Caco-2 (cell line): Measurements from ENCODE around the gene SIRT6. TPM values are rescaled to one million over a fixed set of nuclear protein-coding genes. Genes with fewer than 3 reads are reported as not detected.
A peak's percentile ranks its signal among the peaks of the same experiment; 100 is the strongest.

Source experiments
- BruUV-seq: library from RNA; stranded (reverse); fragments of 400-500 nt; replicated peaks from 2 replicates; lab custom pipeline; 2021; lab: Mats Ljungman, UMichigan
- CTCF ChIA-PET: fragments of 300-600 bp; sonication (Branson Sonifier 250); formaldehyde crosslinking; loops from one replicate; lab custom pipeline; 2022; ENCODE audit warnings: antibody characterized with exemption; lab: Charles Lee
- POLR2A ChIA-PET: fragments of 300-600 bp; sonication (Branson Sonifier 250); formaldehyde crosslinking; loops from one replicate; lab custom pipeline; 2022; ENCODE audit warnings: antibody characterized with exemption; lab: Charles Lee
- DNase-seq, 2 experiments: peaks; one replicate each; pipeline versions ENCODE4 v3.0.0 to v3.0.0-alpha.2; 2020 to 2022
- H3K27me3 ChIP-seq: replicated peaks from 2 replicates; pipeline ENCODE4 v1.6.0; 2011; ENCODE audit warnings: low read length; ENCODE audit not compliant: control insufficient read depth, insufficient read depth
- H3K36me3 ChIP-seq: 2 replicates; pipeline ENCODE4 v1.5.1; 2011; ENCODE audit warnings: low read length; ENCODE audit not compliant: control insufficient read depth, insufficient read depth
- H3K4me1 ChIP-seq: fragments of 250-450 bp; sonication (Bioruptor Pico); 2 replicates; pipeline ENCODE4 v1.5.1; 2020; ENCODE audit warnings: mild to moderate bottlenecking
- H3K4me3 ChIP-seq: 2 replicates; pipeline ENCODE4 v1.5.1; 2011; ENCODE audit warnings: low read depth, mild to moderate bottlenecking, control low read depth, low read length
- H3K9me3 ChIP-seq: fragments of 250-450 bp; sonication (Bioruptor Pico); 2 replicates; pipeline ENCODE4 v1.5.1; 2020; ENCODE audit warnings: mild to moderate bottlenecking, moderate library complexity
- H3K27ac Mint-ChIP-seq: one replicate; pipeline ENCODE4 v1.8.0; 2022; ENCODE audit warnings: mixed read lengths; ENCODE audit not compliant: unreplicated experiment
- H3K27me3 Mint-ChIP-seq: one replicate; pipeline ENCODE4 v1.8.0; 2022; ENCODE audit warnings: mixed read lengths; ENCODE audit not compliant: insufficient read depth, unreplicated experiment
- H3K36me3 Mint-ChIP-seq: one replicate; pipeline ENCODE4 v1.8.0; 2022; ENCODE audit warnings: mild to moderate bottlenecking, mixed read lengths; ENCODE audit not compliant: insufficient read depth, unreplicated experiment
- H3K4me1 Mint-ChIP-seq: one replicate; pipeline ENCODE4 v1.8.0; 2022; ENCODE audit warnings: low read depth, mixed read lengths; ENCODE audit not compliant: unreplicated experiment
- H3K4me3 Mint-ChIP-seq: one replicate; pipeline ENCODE4 v1.8.0; 2022; ENCODE audit warnings: mild to moderate bottlenecking, moderate library complexity, mixed read lengths; ENCODE audit not compliant: unreplicated experiment
- H3K9me3 Mint-ChIP-seq: one replicate; pipeline ENCODE4 v1.8.0; 2022; ENCODE audit warnings: mixed read lengths; ENCODE audit not compliant: unreplicated experiment
- intact Hi-C: fragments of 100-400 bp; cut with micrococcal nuclease; formaldehyde crosslinking; loops from one replicate; pipeline ENCODE4 v1.10.0; 2022; ENCODE audit not compliant: unreplicated experiment
- total RNA-seq: library from RNA; stranded (reverse); gene quantifications from 2 replicates; pipeline ENCODE4 v1.2.3, GENCODE V29; 2022
- TF ChIP-seq, protein P1 (sequence below), 2 experiments: fragments of 200-600 bp in 1 of 2; IDR thresholded peaks; 1 replicate in 1 of 2; 2 replicates in 1 of 2; pipeline versions ENCODE4 v1.5.1 to v1.8.0; 2011 to 2022; ENCODE audit warnings: antibody characterized with exemption in 1 of 2, control low read depth in 1 of 2, inconsistent platforms in 1 of 2, low read depth in 1 of 2, low read length in 1 of 2, mild to moderate bottlenecking in 1 of 2, moderate library complexity in 1 of 2; ENCODE audit not compliant: insufficient read depth in 1 of 2, severe bottlenecking in 1 of 2, unreplicated experiment in 1 of 2

Gene SIRT6
- total RNA-seq, 1 experiment from 2014 or later, result 18.2 TPM

GRCh38 chr19:4124638-4125037 is 57.7 kb downstream of the SIRT6 start:
- ChIA-PET CTCF (no interaction called here), POLR2A (no interaction called here)
- TSS peak; percentile 76 for BruUV-seq
- intact Hi-C loops, result loop anchor here (5.0 kb wide), 1 partner anchor 57 kb away; the partner anchor contains the start of gene ZBTB7A
- Histone ChIP-seq H3K9me3 (no peaks in the 10 kb centered on the region), H3K27me3 (no peaks in the 10 kb centered on the region), H3K4me3 (peak overlapping the region; percentile 98), H3K4me1 (no peaks in the 10 kb centered on the region), H3K36me3 (no peaks in the 10 kb centered on the region)
- DNase-seq, result no peak
- Mint-ChIP-seq H3K4me3 (peak overlapping the region; percentile 100), H3K27me3 (no peaks in the 10 kb centered on the region), H3K4me1 (peaks cover 24% of the 10 kb centered on the region), H3K27ac (peak overlapping the region; percentile 59), H3K36me3 (peaks cover 11% of the 10 kb centered on the region), H3K9me3 (no peaks in the 10 kb centered on the region)
- TF ChIP-seq, protein P1, sequence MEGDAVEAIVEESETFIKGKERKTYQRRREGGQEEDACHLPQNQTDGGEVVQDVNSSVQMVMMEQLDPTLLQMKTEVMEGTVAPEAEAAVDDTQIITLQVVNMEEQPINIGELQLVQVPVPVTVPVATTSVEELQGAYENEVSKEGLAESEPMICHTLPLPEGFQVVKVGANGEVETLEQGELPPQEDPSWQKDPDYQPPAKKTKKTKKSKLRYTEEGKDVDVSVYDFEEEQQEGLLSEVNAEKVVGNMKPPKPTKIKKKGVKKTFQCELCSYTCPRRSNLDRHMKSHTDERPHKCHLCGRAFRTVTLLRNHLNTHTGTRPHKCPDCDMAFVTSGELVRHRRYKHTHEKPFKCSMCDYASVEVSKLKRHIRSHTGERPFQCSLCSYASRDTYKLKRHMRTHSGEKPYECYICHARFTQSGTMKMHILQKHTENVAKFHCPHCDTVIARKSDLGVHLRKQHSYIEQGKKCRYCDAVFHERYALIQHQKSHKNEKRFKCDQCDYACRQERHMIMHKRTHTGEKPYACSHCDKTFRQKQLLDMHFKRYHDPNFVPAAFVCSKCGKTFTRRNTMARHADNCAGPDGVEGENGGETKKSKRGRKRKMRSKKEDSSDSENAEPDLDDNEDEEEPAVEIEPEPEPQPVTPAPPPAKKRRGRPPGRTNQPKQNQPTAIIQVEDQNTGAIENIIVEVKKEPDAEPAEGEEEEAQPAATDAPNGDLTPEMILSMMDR (IDR thresholded peaks at IDR 0.05; ENCODE audit: insufficient read depth in 1 of 2, low read depth in 1 of 2, low read length in 1 of 2, severe bottlenecking in 1 of 2, unreplicated experiment in 1 of 2), result no peak

Other genes starting within 250 kb of the SIRT6 start
- not detected in 2 replicates for gene NMRK2, start 249.5 kb downstream of the SIRT6 start, total RNA-seq
- 58.6 and 66.4 TPM in 2 replicates for gene DAPK3, start 211.5 kb downstream of the SIRT6 start, total RNA-seq
- 2,154 and 2,157 TPM in 2 replicates for gene EEF2, start 197.1 kb downstream of the SIRT6 start, total RNA-seq
- 43.3 and 45.7 TPM in 2 replicates for gene PIAS4, start 174.8 kb downstream of the SIRT6 start, total RNA-seq
- gene ZBTB7A, start 115.7 kb downstream of the SIRT6 start, total RNA-seq, result 11.9 and 14.7 TPM in 2 replicates
- gene MAP2K2, start 58.4 kb downstream of the SIRT6 start, total RNA-seq, result 149 and 163 TPM in 2 replicates
- gene CREB3L3, start 28.9 kb downstream of the SIRT6 start, total RNA-seq, result 1.1 and 2.3 TPM in 2 replicates
- gene ANKRD24, start 126 bp upstream of the SIRT6 start, total RNA-seq, result 0.16 and 0.39 TPM in 2 replicates
- gene EBI3, start 47.0 kb upstream of the SIRT6 start, total RNA-seq, result 0.68 and 0.81 TPM in 2 replicates
- 19.5 TPM in 2 replicates for gene YJU2, start 64.5 kb upstream of the SIRT6 start, total RNA-seq
- 1.4 and 3.5 TPM in 2 replicates for gene SHD, start 96.7 kb upstream of the SIRT6 start, total RNA-seq
- gene TMIGD2, start 119.8 kb upstream of the SIRT6 start, total RNA-seq, result not detected in 2 replicates
- gene FSD1, start 122.0 kb upstream of the SIRT6 start, total RNA-seq, result 9.0 and 15.6 TPM in 2 replicates
- 70.7 and 71.6 TPM in 2 replicates for gene STAP2, start 156.3 kb upstream of the SIRT6 start, total RNA-seq
- 34.9 and 35.7 TPM in 2 replicates for gene MPND, start 161.0 kb upstream of the SIRT6 start, total RNA-seq
- 91.3 and 91.5 TPM in 2 replicates for gene SH3GL1, start 218.0 kb upstream of the SIRT6 start, total RNA-seq
- 53.9 and 63.1 TPM in 2 replicates for gene CHAF1A, start 220.1 kb upstream of the SIRT6 start, total RNA-seq